Neural progenitor cell (in vitro differentiated cells): ENCODE results near the gene HSDL2. TPM values are rescaled to one million over a fixed set of nuclear protein-coding genes. Genes with fewer than 3 reads are reported as not detected.
"Not testable (repeated sequence)": the region's sequence is repeated elsewhere in the genome, so short reads cannot be mapped to it uniquely, and the experiment has no call there.

Experiments
- DNase-seq: peaks from one replicate; pipeline ENCODE4 v3.0.0-alpha.2; 2016; ENCODE audit warnings: low spot score
- H2AFZ ChIP-seq: fragments of 200-600 bp; sonication (generic); replicated peaks from 2 replicates; pipeline ENCODE4 v1.6.1; 2016; ENCODE audit warnings: antibody characterized with exemption
- H3F3A ChIP-seq: fragments of 200-600 bp; sonication (generic); 2 replicates; pipeline ENCODE4 v1.6.1; 2016; ENCODE audit warnings: antibody characterized with exemption, low read depth
- H3K27ac ChIP-seq: fragments of 200-600 bp; sonication (generic); 2 replicates; pipeline ENCODE4 v1.5.1; 2016; ENCODE audit warnings: mild to moderate bottlenecking
- H3K27me3 ChIP-seq: fragments of 200-600 bp; sonication (generic); 2 replicates; pipeline ENCODE4 v1.6.1; 2016; ENCODE audit warnings: mild to moderate bottlenecking, moderate library complexity
- H3K36me3 ChIP-seq: fragments of 200-600 bp; sonication (generic); 2 replicates; pipeline ENCODE4 v1.5.1; 2016
- H3K4me1 ChIP-seq: fragments of 200-600 bp; sonication (generic); 2 replicates; pipeline ENCODE4 v1.6.1; 2016; ENCODE audit warnings: mixed run types
- H3K4me2 ChIP-seq: fragments of 200-600 bp; sonication (generic); 2 replicates; pipeline ENCODE4 v1.6.1; 2016
- H3K4me3 ChIP-seq: fragments of 200-600 bp; sonication (generic); 2 replicates; pipeline ENCODE4 v1.5.1; 2016
- H3K79me2 ChIP-seq: fragments of 200-600 bp; sonication (generic); 2 replicates; pipeline ENCODE4 v1.6.1; 2016; ENCODE audit warnings: low read depth
- H3K9ac ChIP-seq: fragments of 200-600 bp; sonication (generic); 2 replicates; pipeline ENCODE4 v1.6.1; 2016
- H3K9me3 ChIP-seq: fragments of 200-600 bp; sonication (generic); 2 replicates; pipeline ENCODE4 v1.5.1; 2016; ENCODE audit warnings: low read depth
- H4K20me1 ChIP-seq: fragments of 200-600 bp; sonication (generic); 2 replicates; pipeline ENCODE4 v1.6.1; 2016; ENCODE audit warnings: low read depth
- H3K27ac Mint-ChIP-seq: 3 replicates; pipeline ENCODE4 v1.8.0; 2021; ENCODE audit warnings: mixed read lengths
- H3K27me3 Mint-ChIP-seq: 2 replicates; pipeline ENCODE4 v1.8.0; 2022; ENCODE audit warnings: low read depth, mild to moderate bottlenecking, inconsistent platforms, moderate library complexity, mixed read lengths; ENCODE audit not compliant: insufficient read depth
- H3K36me3 Mint-ChIP-seq: 3 replicates; pipeline ENCODE4 v1.8.0; 2021; ENCODE audit warnings: mixed read lengths
- H3K4me1 Mint-ChIP-seq: 3 replicates; pipeline ENCODE4 v1.8.0; 2021; ENCODE audit warnings: mixed read lengths
- H3K4me3 Mint-ChIP-seq: 3 replicates; pipeline ENCODE4 v1.8.0; 2021; ENCODE audit warnings: mild to moderate bottlenecking, moderate library complexity, mixed read lengths
- H3K9me3 Mint-ChIP-seq: 3 replicates; pipeline ENCODE4 v1.8.0; 2020; ENCODE audit warnings: mixed read lengths
- EZH2 ChIP-seq: fragments of 200-600 bp; sonication (generic); IDR thresholded peaks from 2 replicates; pipeline ENCODE4 v1.6.1; 2017; ENCODE audit warnings: antibody characterized with exemption, mild to moderate bottlenecking, moderate library complexity
- EZH2phosphoT487 ChIP-seq: fragments of 200-600 bp; sonication (generic); IDR thresholded peaks from 2 replicates; pipeline ENCODE4 v1.6.1; 2017; ENCODE audit warnings: antibody characterized with exemption
- total RNA-seq: library from RNA; depleted of rRNA; stranded (reverse); fragments of >200 nt; gene quantifications from 2 replicates; pipeline ENCODE4 v1.2.3, GENCODE V29; 2015; ENCODE audit warnings: low replicate concordance
- TF ChIP-seq, protein P1 (sequence below): fragments of 200-600 bp; sonication (generic); IDR thresholded peaks from 2 replicates; pipeline ENCODE4 v1.5.1; 2017; ENCODE audit warnings: antibody characterized with exemption, mild to moderate bottlenecking

Gene HSDL2
- total RNA-seq, 1 donor from 2014 or later, result 23.8 TPM

DNA sequence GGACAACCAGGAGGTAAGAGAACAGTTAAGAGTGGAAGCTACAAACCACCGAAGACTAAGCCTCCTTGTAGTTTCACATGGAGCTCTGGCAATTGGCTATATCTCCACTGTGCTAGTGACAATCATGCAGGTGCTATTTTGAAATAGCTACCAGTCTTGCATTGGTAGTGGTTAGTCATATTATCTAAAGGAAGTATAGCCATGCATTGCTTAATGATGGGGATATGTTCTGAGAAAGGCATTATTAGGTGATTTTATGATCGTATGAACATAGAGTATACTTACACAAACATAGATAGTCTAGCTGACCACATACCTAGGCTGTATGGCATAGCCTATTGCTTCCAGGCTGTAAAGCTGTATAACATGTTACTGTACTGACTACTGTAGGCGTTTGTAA lies 28.4 kb downstream of the HSDL2 start:
- H3K9me3 ChIP-seq, result no peaks in the 10 kb centered on the region
- Mint-ChIP-seq H3K36me3 (peaks cover 21% of the 10 kb centered on the region), H3K9me3 (no peaks in the 10 kb centered on the region), H3K4me1 (no peaks in the 10 kb centered on the region), H3K4me3 (no peak overlapping the region), H3K27ac (no peak overlapping the region), H3K27me3 (no peaks in the 10 kb centered on the region)
- H3K4me1 ChIP-seq, result no peaks in the 10 kb centered on the region
- no peak overlapping the region for H2AFZ ChIP-seq
- no peak for DNase-seq
- TF ChIP-seq EZH2 (no peak), EZH2phosphoT487 (no peak)
- TF ChIP-seq, protein P1, sequence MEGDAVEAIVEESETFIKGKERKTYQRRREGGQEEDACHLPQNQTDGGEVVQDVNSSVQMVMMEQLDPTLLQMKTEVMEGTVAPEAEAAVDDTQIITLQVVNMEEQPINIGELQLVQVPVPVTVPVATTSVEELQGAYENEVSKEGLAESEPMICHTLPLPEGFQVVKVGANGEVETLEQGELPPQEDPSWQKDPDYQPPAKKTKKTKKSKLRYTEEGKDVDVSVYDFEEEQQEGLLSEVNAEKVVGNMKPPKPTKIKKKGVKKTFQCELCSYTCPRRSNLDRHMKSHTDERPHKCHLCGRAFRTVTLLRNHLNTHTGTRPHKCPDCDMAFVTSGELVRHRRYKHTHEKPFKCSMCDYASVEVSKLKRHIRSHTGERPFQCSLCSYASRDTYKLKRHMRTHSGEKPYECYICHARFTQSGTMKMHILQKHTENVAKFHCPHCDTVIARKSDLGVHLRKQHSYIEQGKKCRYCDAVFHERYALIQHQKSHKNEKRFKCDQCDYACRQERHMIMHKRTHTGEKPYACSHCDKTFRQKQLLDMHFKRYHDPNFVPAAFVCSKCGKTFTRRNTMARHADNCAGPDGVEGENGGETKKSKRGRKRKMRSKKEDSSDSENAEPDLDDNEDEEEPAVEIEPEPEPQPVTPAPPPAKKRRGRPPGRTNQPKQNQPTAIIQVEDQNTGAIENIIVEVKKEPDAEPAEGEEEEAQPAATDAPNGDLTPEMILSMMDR, result no peak
- H3K36me3 ChIP-seq, result no peaks in the 10 kb centered on the region
- H3K79me2 ChIP-seq, result no peaks in the 10 kb centered on the region
- no peaks in the 10 kb centered on the region for H4K20me1 ChIP-seq
- H3K4me3 ChIP-seq, result no peak overlapping the region
- no peaks in the 10 kb centered on the region for H3F3A ChIP-seq
- no peak overlapping the region for H3K4me2 ChIP-seq
- H3K9ac ChIP-seq, result no peak overlapping the region
- H3K27ac ChIP-seq, result no peak overlapping the region
- H3K27me3 ChIP-seq, result no peaks in the 10 kb centered on the region

DNA sequence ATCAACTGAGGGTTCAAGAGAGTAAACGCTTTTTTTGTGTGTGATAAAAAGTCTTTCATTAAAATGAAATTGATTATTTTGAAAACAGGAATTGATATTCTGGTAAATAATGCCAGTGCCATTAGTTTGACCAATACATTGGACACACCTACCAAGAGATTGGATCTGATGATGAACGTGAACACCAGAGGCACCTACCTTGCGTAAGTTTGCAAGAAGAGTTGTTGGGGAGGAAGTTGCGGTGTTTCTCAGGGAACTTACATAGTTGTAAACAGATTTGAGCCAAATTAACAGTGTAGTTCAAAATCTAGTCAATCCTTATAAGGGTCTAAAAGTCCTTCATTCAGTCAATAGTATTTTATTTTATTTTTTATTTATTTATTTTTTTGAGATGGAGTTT lies 28.9 kb downstream of the HSDL2 start:
- Mint-ChIP-seq H3K36me3 (peaks cover 21% of the 10 kb centered on the region), H3K9me3 (no peaks in the 10 kb centered on the region), H3K4me3 (no peak overlapping the region), H3K27me3 (no peaks in the 10 kb centered on the region), H3K4me1 (no peaks in the 10 kb centered on the region), H3K27ac (no peak overlapping the region)
- Histone ChIP-seq H3K27ac (no peak overlapping the region), H3K9me3 (no peaks in the 10 kb centered on the region), H3F3A (no peaks in the 10 kb centered on the region), H4K20me1 (no peaks in the 10 kb centered on the region), H2AFZ (no peak overlapping the region), H3K4me3 (no peak overlapping the region), H3K79me2 (no peaks in the 10 kb centered on the region), H3K4me1 (no peaks in the 10 kb centered on the region), H3K4me2 (no peak overlapping the region), H3K27me3 (no peaks in the 10 kb centered on the region), H3K36me3 (no peaks in the 10 kb centered on the region), H3K9ac (no peak overlapping the region)
- TF ChIP-seq EZH2 (no peak), EZH2phosphoT487 (no peak)
- TF ChIP-seq, protein P1, result no peak
- DNase-seq, result no peak

DNA sequence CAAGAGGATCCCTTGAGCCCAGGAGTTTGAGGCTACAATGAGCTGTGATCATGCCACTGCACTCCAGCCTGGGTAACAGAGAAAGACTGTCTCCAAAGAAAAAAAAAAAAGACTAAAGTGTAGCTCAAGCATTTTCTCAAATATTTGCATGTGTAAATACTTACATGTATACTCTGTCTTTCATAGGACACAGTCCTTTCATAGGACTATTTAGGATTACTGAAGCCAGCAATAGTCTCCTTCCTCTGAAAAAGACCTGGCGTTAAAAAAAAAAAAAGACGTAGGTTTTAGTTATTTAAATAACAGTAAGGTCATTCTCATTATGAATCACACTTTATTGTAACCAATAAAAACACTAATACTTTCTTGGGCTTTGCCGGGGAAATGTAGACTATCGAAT lies 29.9 kb downstream of the HSDL2 start:
- H3K36me3 Mint-ChIP-seq, result peaks cover 17% of the 10 kb centered on the region
- no peak overlapping the region for H2AFZ ChIP-seq
- no peak overlapping the region for H3K9ac ChIP-seq
- DNase-seq, result no peak
- no peaks in the 10 kb centered on the region for H3K4me1 Mint-ChIP-seq
- H3K27ac ChIP-seq, result no peak overlapping the region
- H3K27me3 ChIP-seq, result no peaks in the 10 kb centered on the region
- H3K4me3 ChIP-seq, result no peak overlapping the region
- TF ChIP-seq, protein P1, result no peak
- TF ChIP-seq EZH2 (no peak), EZH2phosphoT487 (no peak)
- no peaks in the 10 kb centered on the region for H3F3A ChIP-seq
- no peaks in the 10 kb centered on the region for H3K79me2 ChIP-seq
- H3K9me3 Mint-ChIP-seq, result no peaks in the 10 kb centered on the region
- no peaks in the 10 kb centered on the region for H3K9me3 ChIP-seq
- H3K27ac Mint-ChIP-seq, result no peak overlapping the region
- no peaks in the 10 kb centered on the region for H3K4me1 ChIP-seq
- H4K20me1 ChIP-seq, result no peaks in the 10 kb centered on the region
- no peak overlapping the region for H3K4me2 ChIP-seq
- no peaks in the 10 kb centered on the region for H3K27me3 Mint-ChIP-seq
- H3K4me3 Mint-ChIP-seq, result no peak overlapping the region
- H3K36me3 ChIP-seq, result no peaks in the 10 kb centered on the region

DNA sequence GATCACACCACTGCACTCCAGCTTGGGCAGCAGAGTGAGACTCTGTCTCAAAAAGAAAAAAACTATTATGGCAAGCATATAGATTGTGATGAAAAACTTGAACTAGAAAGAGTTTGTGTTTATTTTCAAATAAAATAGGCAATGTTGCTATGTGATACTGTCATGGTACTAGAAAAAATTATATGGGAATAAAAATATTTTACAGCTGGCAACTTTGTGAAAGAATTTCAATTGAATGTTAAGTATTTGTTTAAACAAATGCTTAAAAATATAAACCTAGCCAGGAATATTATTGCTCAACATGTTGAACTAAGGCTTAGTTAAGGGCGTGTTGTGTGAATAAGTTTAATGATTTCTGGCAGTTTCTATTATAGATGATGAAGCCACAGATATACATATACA lies 31.7 kb downstream of the HSDL2 start:
- H2AFZ ChIP-seq, result no peak overlapping the region
- TF ChIP-seq EZH2, result no peak
- TF ChIP-seq, protein P1, result no peak
- TF ChIP-seq EZH2phosphoT487, result no peak
- H3K36me3 ChIP-seq, result no peaks in the 10 kb centered on the region
- H3K4me1 Mint-ChIP-seq, result no peaks in the 10 kb centered on the region
- no peak overlapping the region for H3K4me3 ChIP-seq
- no peaks in the 10 kb centered on the region for H3K9me3 Mint-ChIP-seq
- H3K27me3 ChIP-seq, result no peaks in the 10 kb centered on the region
- no peak overlapping the region for H3K4me2 ChIP-seq
- no peak overlapping the region for H3K9ac ChIP-seq
- DNase-seq, result no peak
- H3K79me2 ChIP-seq, result no peaks in the 10 kb centered on the region
- no peaks in the 10 kb centered on the region for H3F3A ChIP-seq
- H3K36me3 Mint-ChIP-seq, result peaks cover 11% of the 10 kb centered on the region
- H3K27ac Mint-ChIP-seq, result no peak overlapping the region
- H3K4me3 Mint-ChIP-seq, result no peak overlapping the region
- H3K27me3 Mint-ChIP-seq, result no peaks in the 10 kb centered on the region
- H3K27ac ChIP-seq, result no peak overlapping the region
- no peaks in the 10 kb centered on the region for H3K9me3 ChIP-seq
- no peaks in the 10 kb centered on the region for H4K20me1 ChIP-seq
- H3K4me1 ChIP-seq, result no peaks in the 10 kb centered on the region

DNA sequence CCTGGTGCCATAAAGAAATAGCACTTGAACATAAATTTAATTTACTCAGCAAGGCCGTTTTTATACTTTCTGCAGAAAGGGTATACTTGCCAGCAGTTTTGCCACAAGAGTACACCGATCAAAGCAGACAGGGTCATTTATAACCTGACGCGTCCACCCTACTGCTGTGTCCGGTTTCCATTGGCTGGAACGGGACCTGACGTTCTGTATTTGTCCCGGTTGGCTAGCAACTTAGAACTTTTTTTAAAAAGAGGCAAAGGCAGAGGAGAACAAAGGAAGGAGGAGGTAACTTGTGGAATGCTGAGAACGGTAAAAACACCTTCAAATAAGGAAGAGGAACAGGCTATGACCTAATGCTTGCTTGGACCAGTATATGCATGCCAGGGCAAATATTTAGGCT lies 33.8 kb downstream of the HSDL2 start:
- H3K27ac Mint-ChIP-seq, result not testable (repeated sequence)

More for the DNA sequence above, 33.8 kb downstream of the HSDL2 start:
- not testable (repeated sequence) for H3K27ac ChIP-seq, H3K36me3 Mint-ChIP-seq, H3K36me3 ChIP-seq, H3K27me3 ChIP-seq, H2AFZ ChIP-seq, H3K79me2 ChIP-seq, H3F3A ChIP-seq, H3K9me3 ChIP-seq, H4K20me1 ChIP-seq, H3K4me2 ChIP-seq, H3K4me3 Mint-ChIP-seq, H3K4me3 ChIP-seq, H3K9ac ChIP-seq, DNase-seq, H3K27me3 Mint-ChIP-seq, H3K4me1 ChIP-seq, H3K9me3 Mint-ChIP-seq, H3K4me1 Mint-ChIP-seq
